Suprapubic skin (tissue), 4 donors: ENCODE measurements around the gene PTGR3. TPM values are rescaled to one million over a fixed set of nuclear protein-coding genes. Genes with fewer than 3 reads are reported as not detected.

ENCODE experiments used
- DNase-seq, 2 donors: peaks; one replicate each; pipeline ENCODE4 v3.0.0-alpha.2; 2019; ENCODE audit warnings: low spot score in 2 of 2
- H3K27ac ChIP-seq: fragments of 200-600 bp; sonication (generic); one replicate; pipeline ENCODE4 v1.5.1; 2019
- H3K27me3 ChIP-seq: fragments of 200-600 bp; sonication (generic); one replicate; pipeline ENCODE4 v1.5.1; 2019
- H3K36me3 ChIP-seq: fragments of 200-600 bp; sonication (generic); one replicate; pipeline ENCODE4 v1.5.1; 2019
- H3K4me1 ChIP-seq: fragments of 200-600 bp; sonication (generic); one replicate; pipeline ENCODE4 v1.5.1; 2019
- H3K4me3 ChIP-seq: fragments of 200-600 bp; sonication (generic); one replicate; pipeline ENCODE4 v1.5.1; 2019; ENCODE audit warnings: mild to moderate bottlenecking
- H3K9me3 ChIP-seq: fragments of 200-600 bp; sonication (generic); one replicate; pipeline ENCODE4 v1.5.1; 2019
- EP300 ChIP-seq: sonication (generic); formaldehyde crosslinking; IDR thresholded peaks from one replicate; pipeline ENCODE4 v1.6.1; 2017; ENCODE audit warnings: antibody characterized with exemption
- POLR2A ChIP-seq, 2 donors: fragments of 450-650 bp; IDR thresholded peaks; one replicate each; pipeline ENCODE4 v1.6.1; 2017; ENCODE audit warnings: antibody characterized with exemption in 2 of 2, mild to moderate bottlenecking in 2 of 2, moderate library complexity in 2 of 2
- POLR2AphosphoS5 ChIP-seq, 3 donors: sonication (generic); formaldehyde crosslinking; IDR thresholded peaks; one replicate each; pipeline ENCODE4 v1.6.1; 2017; ENCODE audit warnings: antibody characterized with exemption in 3 of 3
- WGBS: methylation state at CpG from one replicate; pipeline ENCODE4 v1.1.5; 2018; 5-methylcytosine and 5-hydroxymethylcytosine counted together
- total RNA-seq, 4 donors: library from RNA; depleted of rRNA; stranded (reverse); fragments of >200 nt; gene quantifications; one replicate each; pipeline ENCODE4 v1.1.0, GENCODE V29; 2016
- TF ChIP-seq, protein P1 (sequence below), 2 donors: fragments of 200-600 bp in 1 of 2; fragments of 450-650 bp in 1 of 2; sonication (generic) in 1 of 2; IDR thresholded peaks; one replicate each; pipeline ENCODE4 v1.5.1; 2016 to 2019; ENCODE audit warnings: antibody characterized with exemption in 2 of 2, mild to moderate bottlenecking in 1 of 2, moderate library complexity in 1 of 2

Gene PTGR3
- total RNA-seq, 4 donors from 2014 or later = 14.0 to 20.4 (median 15.5) TPM

DNA sequence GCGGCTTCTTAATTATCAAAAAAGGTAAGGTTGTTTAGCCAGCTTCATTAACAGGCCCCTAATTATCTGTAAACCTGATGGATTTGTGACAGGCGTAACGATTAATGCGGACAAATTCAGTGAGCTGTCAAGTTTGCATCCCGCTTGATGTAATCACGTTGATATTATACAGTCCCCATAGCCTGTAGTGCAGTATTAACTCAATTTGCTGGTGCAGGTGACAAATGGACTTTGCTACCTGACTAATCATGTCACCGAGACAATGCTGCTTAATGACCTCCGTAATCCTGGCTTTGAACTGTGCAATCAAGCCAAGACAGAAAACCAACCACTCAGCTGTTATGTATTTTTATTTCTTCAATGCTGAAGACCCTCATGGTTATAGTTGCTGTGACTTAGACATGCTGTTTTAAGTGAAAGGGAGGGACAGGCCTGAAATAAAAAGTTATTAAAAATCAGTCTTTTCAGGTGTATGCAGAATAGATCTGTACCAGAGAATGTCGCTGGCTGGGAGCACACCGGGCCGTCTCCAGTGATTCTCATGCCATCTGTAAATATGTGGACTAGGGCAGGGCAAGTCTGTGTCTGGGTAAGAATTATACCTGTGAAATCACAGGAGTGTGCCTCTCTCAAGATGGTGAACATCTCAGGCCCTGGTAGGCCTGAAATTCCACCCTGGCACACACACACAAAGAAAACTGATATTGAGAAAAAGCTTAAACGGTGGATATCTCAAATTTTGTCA is 6.0 kb upstream of the PTGR3 start:
- Histone ChIP-seq H3K4me1 (peaks cover 57% of the 10 kb centered on the region), H3K36me3 (no peaks in the 10 kb centered on the region), H3K4me3 (no peak overlapping the region), H3K27me3 (no peaks in the 10 kb centered on the region), H3K9me3 (no peaks in the 10 kb centered on the region), H3K27ac (no peak overlapping the region)
- TF ChIP-seq POLR2A (IDR thresholded peaks at IDR 0.05) (no peak), EP300 (no peak), POLR2AphosphoS5 (IDR thresholded peaks at IDR 0.05) (no peak)
- TF ChIP-seq, protein P1, sequence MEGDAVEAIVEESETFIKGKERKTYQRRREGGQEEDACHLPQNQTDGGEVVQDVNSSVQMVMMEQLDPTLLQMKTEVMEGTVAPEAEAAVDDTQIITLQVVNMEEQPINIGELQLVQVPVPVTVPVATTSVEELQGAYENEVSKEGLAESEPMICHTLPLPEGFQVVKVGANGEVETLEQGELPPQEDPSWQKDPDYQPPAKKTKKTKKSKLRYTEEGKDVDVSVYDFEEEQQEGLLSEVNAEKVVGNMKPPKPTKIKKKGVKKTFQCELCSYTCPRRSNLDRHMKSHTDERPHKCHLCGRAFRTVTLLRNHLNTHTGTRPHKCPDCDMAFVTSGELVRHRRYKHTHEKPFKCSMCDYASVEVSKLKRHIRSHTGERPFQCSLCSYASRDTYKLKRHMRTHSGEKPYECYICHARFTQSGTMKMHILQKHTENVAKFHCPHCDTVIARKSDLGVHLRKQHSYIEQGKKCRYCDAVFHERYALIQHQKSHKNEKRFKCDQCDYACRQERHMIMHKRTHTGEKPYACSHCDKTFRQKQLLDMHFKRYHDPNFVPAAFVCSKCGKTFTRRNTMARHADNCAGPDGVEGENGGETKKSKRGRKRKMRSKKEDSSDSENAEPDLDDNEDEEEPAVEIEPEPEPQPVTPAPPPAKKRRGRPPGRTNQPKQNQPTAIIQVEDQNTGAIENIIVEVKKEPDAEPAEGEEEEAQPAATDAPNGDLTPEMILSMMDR (IDR thresholded peaks at IDR 0.05) = no peak
- WGBS = 89% methylated on average over 12 of the region's 12 CpGs
- no peak for DNase-seq

DNA sequence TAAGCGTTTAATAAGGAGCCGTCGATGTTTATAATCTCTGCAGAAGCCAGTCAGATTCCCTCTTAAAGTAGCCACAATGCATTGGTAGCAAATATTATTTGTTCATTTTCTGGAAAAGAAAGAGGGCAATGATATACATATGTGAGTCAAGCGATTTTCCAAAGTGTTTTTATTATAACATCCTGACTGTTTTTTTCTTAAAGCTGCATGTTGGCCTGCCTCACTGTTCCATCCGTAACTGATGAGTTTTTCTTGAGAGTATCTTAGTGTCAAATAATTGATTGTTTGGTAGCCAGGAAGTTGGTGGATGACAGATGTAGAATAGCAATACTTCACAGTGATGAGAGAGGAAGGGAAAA is 5.4 kb upstream of the PTGR3 start:
- WGBS = 60% methylated on average over 5 of the region's 5 CpGs
- DNase-seq = no peak
- H3K4me1 ChIP-seq = peaks cover 58% of the 10 kb centered on the region
- no peak overlapping the region for H3K4me3 ChIP-seq
- no peak overlapping the region for H3K27ac ChIP-seq
- H3K27me3 ChIP-seq = no peaks in the 10 kb centered on the region
- no peaks in the 10 kb centered on the region for H3K9me3 ChIP-seq
- TF ChIP-seq EP300 (no peak), POLR2A (IDR thresholded peaks at IDR 0.05) (no peak), POLR2AphosphoS5 (IDR thresholded peaks at IDR 0.05) (no peak)
- TF ChIP-seq, protein P1 (IDR thresholded peaks at IDR 0.05) = no peak
- no peaks in the 10 kb centered on the region for H3K36me3 ChIP-seq

DNA sequence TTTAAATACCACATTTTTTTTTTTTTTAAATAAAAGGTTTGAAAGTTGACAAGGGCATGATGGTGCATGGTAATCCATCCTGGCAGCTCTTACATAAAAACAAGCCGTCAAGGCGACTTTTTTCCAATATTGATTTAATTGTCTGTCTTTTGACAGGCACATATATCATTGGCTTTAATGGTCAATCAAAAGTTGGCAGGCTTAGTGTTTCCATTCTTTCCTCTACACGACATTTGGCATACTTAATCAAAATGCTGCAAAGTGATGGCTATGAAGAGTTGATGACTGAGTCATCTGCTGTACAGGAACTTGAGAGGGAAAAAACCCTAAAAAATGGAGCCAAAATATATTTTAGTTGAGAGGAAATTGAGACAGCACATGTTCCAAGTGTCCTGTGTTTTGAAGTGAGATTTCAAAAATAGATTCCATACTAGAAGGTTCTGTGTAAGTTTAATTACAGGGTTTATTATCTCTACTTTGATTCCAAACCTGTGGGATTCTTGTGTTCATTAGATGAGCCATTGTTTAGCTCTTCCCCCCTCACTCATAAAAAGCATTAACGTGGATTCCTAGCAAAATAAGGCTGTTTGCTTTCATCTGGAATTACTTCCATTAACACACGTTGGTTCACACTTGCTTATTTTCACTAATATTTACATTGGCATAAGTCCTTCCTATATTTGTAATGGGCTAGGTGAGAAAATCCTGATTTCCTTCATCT is 4.8 kb upstream of the PTGR3 start:
- Histone ChIP-seq H3K9me3 (no peaks in the 10 kb centered on the region), H3K36me3 (no peaks in the 10 kb centered on the region), H3K27ac (peak overlapping the region; percentile 89), H3K27me3 (no peaks in the 10 kb centered on the region), H3K4me3 (no peak overlapping the region), H3K4me1 (peaks cover 58% of the 10 kb centered on the region)
- no peak for DNase-seq
- 14% methylated on average over 5 of the region's 5 CpGs for WGBS
- TF ChIP-seq POLR2A (IDR thresholded peaks at IDR 0.05) (no peak), POLR2AphosphoS5 (IDR thresholded peaks at IDR 0.05) (no peak), EP300 (no peak)
- TF ChIP-seq, protein P1 (IDR thresholded peaks at IDR 0.05) = no peak

DNA sequence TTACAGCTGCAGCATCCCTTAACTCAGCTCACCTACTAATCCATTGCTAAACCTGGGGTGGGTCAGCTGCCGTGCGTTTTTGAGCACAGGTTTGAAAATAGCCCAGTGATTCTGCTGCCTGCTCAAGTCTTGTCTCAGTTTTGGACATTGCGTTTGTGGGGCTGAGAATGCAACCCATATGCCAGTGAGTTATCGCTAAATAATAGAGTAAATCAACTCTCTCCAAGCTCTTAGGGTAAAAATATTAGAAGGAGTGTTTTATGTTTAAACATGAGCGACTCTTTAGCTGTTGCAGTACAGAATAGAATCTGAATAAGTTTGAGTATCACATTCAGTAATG is 3.8 kb upstream of the PTGR3 start:
- H3K4me3 ChIP-seq = peak overlapping the region; percentile 99
- H3K27me3 ChIP-seq = no peaks in the 10 kb centered on the region
- DNase-seq = no peak
- TF ChIP-seq POLR2A (IDR thresholded peaks at IDR 0.05) (no peak), EP300 (no peak)
- TF ChIP-seq, protein P1 (IDR thresholded peaks at IDR 0.05) = no peak
- H3K36me3 ChIP-seq = no peaks in the 10 kb centered on the region
- no peaks in the 10 kb centered on the region for H3K9me3 ChIP-seq
- peak overlapping the region; percentile 89 for H3K27ac ChIP-seq
- 15% methylated on average over 5 of the region's 5 CpGs for WGBS
- H3K4me1 ChIP-seq = peaks cover 58% of the 10 kb centered on the region

DNA sequence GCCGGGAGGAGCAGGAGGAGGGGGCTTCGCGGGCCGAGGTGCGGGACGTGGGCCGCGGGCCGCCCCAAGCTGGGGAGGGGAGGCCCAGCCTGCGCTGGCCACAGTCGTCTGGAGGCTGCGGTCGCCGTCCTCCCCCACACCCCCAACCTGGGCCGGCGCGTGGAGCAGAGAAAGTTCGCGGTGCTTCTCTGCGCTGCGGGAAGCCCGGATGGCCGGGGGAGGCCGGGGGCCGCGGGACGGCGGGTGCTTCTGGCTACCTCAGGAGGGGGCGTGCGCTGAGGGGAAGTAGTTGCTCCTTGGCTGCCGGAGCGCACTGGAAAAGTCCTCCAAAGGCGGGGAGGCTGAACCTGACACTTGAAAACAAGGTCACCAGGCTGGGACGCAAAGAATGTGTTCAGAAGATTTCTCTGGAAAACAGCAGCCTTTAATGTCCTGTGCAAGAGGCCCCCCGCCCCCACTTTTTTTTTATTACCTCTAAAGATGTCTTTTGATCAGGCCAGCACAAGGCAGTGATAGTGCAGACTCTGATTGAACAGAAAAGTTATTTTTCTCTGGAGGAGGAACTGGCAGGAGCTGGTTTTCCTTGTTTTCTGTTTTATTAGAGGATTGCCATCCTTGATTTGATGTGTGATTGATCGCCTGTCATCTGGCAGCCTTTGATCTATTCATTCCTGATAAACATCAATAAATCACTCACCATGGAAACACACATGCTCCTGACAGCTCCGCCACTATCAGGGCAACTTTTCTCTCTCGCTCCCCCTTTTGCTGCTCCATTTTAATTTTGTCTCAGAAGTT is 3.2 kb upstream of the PTGR3 start:
- peak in 1 of 2 donors; percentile 78 for DNase-seq
- WGBS = 4% methylated on average over 15 of the region's 38 CpGs
- H3K4me3 ChIP-seq = peak overlapping the region; percentile 99
- peak in 1 of 3 donors; percentile 51 for TF ChIP-seq POLR2AphosphoS5 (IDR thresholded peaks at IDR 0.05)
- TF ChIP-seq, protein P1 (IDR thresholded peaks at IDR 0.05) = no peak
- no peaks in the 10 kb centered on the region for H3K27me3 ChIP-seq
- no peaks in the 10 kb centered on the region for H3K36me3 ChIP-seq
- H3K27ac ChIP-seq = peak overlapping the region; percentile 89
- H3K9me3 ChIP-seq = no peaks in the 10 kb centered on the region
- peaks cover 62% of the 10 kb centered on the region for H3K4me1 ChIP-seq
